MM.1S (cell line): ENCODE results near the gene PCYT1B.

Experiments
- DNase-seq: peaks from one replicate; pipeline ENCODE4 v3.0.0-alpha.2; 2015
- H2AFZ ChIP-seq: fragments of 300-600 bp; sonication (generic); 2 replicates; pipeline ENCODE4 v1.6.0; 2016; ENCODE audit warnings: antibody characterized with exemption, low read length
- H3F3A ChIP-seq: fragments of 300-600 bp; sonication (generic); 2 replicates; pipeline ENCODE4 v1.6.1; 2016; ENCODE audit warnings: mild to moderate bottlenecking, antibody characterized with exemption, low read length, moderate library complexity, mixed read lengths; ENCODE audit not compliant: insufficient read depth
- H3K27ac ChIP-seq: fragments of 300-600 bp; sonication (generic); 2 replicates; pipeline ENCODE4 v1.5.1; 2016; ENCODE audit warnings: mild to moderate bottlenecking, low read length
- H3K27me3 ChIP-seq: fragments of 300-600 bp; sonication (generic); replicated peaks from 2 replicates; pipeline ENCODE4 v1.6.0; 2016; ENCODE audit warnings: low read length; ENCODE audit not compliant: insufficient read depth
- H3K36me3 ChIP-seq: fragments of 300-600 bp; sonication (generic); replicated peaks from 2 replicates; pipeline ENCODE4 v1.6.1; 2016; ENCODE audit warnings: mild to moderate bottlenecking, low read length, mixed read lengths; ENCODE audit not compliant: insufficient read depth
- H3K4me1 ChIP-seq: fragments of 300-600 bp; sonication (generic); 2 replicates; pipeline ENCODE4 v1.6.1; 2016; ENCODE audit warnings: low read length, mixed read lengths
- H3K4me2 ChIP-seq: fragments of 300-600 bp; sonication (generic); 2 replicates; pipeline ENCODE4 v1.6.0; 2016; ENCODE audit warnings: low read depth, low read length
- H3K4me3 ChIP-seq: fragments of 300-600 bp; sonication (generic); 2 replicates; pipeline ENCODE4 v1.5.1; 2016; ENCODE audit warnings: low read length, mixed read lengths
- H3K79me2 ChIP-seq: fragments of 300-600 bp; sonication (generic); 2 replicates; pipeline ENCODE4 v1.6.1; 2016; ENCODE audit warnings: mixed run types, low read length, mixed read lengths
- H3K9ac ChIP-seq: fragments of 300-600 bp; sonication (generic); 2 replicates; pipeline ENCODE4 v1.6.1; 2016; ENCODE audit warnings: low read length, mixed read lengths
- H3K9me2 ChIP-seq: fragments of 300-600 bp; sonication (generic); replicated peaks from 2 replicates; pipeline ENCODE4 v1.6.1; 2016; ENCODE audit warnings: mild to moderate bottlenecking, low read length, mixed read lengths; ENCODE audit not compliant: insufficient read depth
- H3K9me3 ChIP-seq: fragments of 300-600 bp; sonication (generic); replicated peaks from 2 replicates; pipeline ENCODE4 v1.6.1; 2016; ENCODE audit warnings: mild to moderate bottlenecking, low read length, mixed read lengths; ENCODE audit not compliant: insufficient read depth
- H4K20me1 ChIP-seq: fragments of 300-600 bp; sonication (generic); 2 replicates; pipeline ENCODE4 v1.6.1; 2016; ENCODE audit warnings: mild to moderate bottlenecking, low read length, moderate library complexity, mixed read lengths; ENCODE audit not compliant: insufficient read depth
- EZH2 ChIP-seq: fragments of 300-600 bp; sonication (generic); optimal IDR thresholded peaks from 2 replicates; pipeline ENCODE3; 2017; ENCODE audit warnings: low read depth, mild to moderate bottlenecking, antibody characterized with exemption, low read length, mixed read lengths
- EZH2phosphoT487 ChIP-seq: fragments of 300-600 bp; sonication (generic); IDR thresholded peaks from 2 replicates; pipeline ENCODE4 v1.6.1; 2018; ENCODE audit warnings: antibody characterized with exemption, low read length
- TF ChIP-seq, protein P1 (sequence below): fragments of 300-600 bp; sonication (generic); IDR thresholded peaks from 2 replicates; pipeline ENCODE4 v1.5.1; 2016; ENCODE audit warnings: antibody characterized with exemption, low read length, mixed read lengths

Gene PCYT1B

DNA sequence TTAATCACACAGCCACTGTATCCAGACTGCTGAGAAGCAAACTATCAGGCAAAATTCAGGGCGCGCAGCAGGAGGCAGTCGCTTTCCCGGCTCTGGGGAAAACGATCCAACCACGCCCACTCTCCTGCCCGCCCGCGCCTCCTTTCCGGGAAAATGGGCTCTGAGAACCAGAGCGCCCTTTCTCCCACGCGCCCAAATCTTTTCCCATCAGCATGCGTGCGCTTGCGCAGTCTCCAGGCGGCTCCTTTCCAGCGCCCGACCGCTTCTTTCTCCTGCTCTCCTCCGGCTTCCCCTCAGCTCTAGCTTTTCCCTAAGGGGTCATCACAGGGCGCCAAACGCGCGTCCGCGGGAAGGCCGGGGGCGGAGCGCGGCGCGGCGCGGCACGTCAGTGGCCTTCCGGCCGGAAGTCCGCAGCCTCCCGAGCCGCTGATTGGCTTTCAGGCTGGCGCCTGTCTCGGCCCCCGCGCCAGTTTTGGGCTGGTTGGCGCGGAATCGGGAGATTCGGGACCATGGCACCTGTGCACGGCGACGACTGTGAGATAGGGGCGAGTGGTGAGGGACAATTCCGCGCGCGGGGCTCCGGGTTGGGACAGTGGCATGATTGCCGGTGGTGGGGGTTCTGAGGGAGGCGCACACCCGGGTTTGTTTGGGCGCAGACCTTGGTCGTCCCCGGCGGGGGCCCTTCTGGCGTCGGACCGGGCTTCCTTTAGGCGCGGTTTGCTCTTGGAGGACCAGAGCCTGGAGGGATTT lies 46.5 kb upstream of the PCYT1B start, which contains the start of gene POLA1:
Gene POLA1 (plus strand): TSS at position 466 of the 750 bp plus-strand sequence. CDS start 44 bp downstream, at position 510.
- Histone ChIP-seq H2AFZ (peak within 1 kb of the TSS; percentile 48; the same call in 1 of the 2 replicates), H3K4me2 (peak within 1 kb of the TSS; percentile 77), H4K20me1 (no peaks in the 10 kb centered on the region), H3K9me2 (no peaks in the 10 kb centered on the region), H3K27me3 (no peaks in the 10 kb centered on the region), H3K9me3 (no peaks in the 10 kb centered on the region), H3F3A (peaks cover 14% of the 10 kb centered on the region), H3K36me3 (no peaks in the 10 kb centered on the region), H3K4me1 (peaks cover 17% of the 10 kb centered on the region), H3K79me2 (peaks cover 49% of the 10 kb centered on the region), H3K4me3 (peak within 1 kb of the TSS; percentile 84), H3K9ac (peak within 1 kb of the TSS; percentile 91), H3K27ac (peak within 1 kb of the TSS; percentile 68; the same call in 1 of the 2 replicates)
- peak; percentile 88 for DNase-seq
- no peak for TF ChIP-seq EZH2
- TF ChIP-seq, protein P1, sequence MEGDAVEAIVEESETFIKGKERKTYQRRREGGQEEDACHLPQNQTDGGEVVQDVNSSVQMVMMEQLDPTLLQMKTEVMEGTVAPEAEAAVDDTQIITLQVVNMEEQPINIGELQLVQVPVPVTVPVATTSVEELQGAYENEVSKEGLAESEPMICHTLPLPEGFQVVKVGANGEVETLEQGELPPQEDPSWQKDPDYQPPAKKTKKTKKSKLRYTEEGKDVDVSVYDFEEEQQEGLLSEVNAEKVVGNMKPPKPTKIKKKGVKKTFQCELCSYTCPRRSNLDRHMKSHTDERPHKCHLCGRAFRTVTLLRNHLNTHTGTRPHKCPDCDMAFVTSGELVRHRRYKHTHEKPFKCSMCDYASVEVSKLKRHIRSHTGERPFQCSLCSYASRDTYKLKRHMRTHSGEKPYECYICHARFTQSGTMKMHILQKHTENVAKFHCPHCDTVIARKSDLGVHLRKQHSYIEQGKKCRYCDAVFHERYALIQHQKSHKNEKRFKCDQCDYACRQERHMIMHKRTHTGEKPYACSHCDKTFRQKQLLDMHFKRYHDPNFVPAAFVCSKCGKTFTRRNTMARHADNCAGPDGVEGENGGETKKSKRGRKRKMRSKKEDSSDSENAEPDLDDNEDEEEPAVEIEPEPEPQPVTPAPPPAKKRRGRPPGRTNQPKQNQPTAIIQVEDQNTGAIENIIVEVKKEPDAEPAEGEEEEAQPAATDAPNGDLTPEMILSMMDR, result 0 out of 2 replicates have a peak, but pooled peaks have one; percentile 4

- Histone ChIP-seq H3K27me3 (no peaks in the 10 kb centered on the region), H3K4me1 (peaks cover 15% of the 10 kb centered on the region), H3K27ac (no peak overlapping the region), H4K20me1 (no peaks in the 10 kb centered on the region), H3K4me3 (no peak overlapping the region), H3F3A (peaks cover 14% of the 10 kb centered on the region), H2AFZ (no peak overlapping the region), H3K4me2 (no peak overlapping the region), H3K9me3 (no peaks in the 10 kb centered on the region), H3K9ac (no peak overlapping the region), H3K9me2 (no peaks in the 10 kb centered on the region), H3K36me3 (no peaks in the 10 kb centered on the region), H3K79me2 (peaks cover 36% of the 10 kb centered on the region)
- TF ChIP-seq EZH2phosphoT487 (no peak), EZH2 (no peak)
- TF ChIP-seq, protein P1, result no peak
- DNase-seq, result no peak
These were observed 45.2 kb upstream of the PCYT1B start for GRCh38 chrX:24692305-24692704.

DNA sequence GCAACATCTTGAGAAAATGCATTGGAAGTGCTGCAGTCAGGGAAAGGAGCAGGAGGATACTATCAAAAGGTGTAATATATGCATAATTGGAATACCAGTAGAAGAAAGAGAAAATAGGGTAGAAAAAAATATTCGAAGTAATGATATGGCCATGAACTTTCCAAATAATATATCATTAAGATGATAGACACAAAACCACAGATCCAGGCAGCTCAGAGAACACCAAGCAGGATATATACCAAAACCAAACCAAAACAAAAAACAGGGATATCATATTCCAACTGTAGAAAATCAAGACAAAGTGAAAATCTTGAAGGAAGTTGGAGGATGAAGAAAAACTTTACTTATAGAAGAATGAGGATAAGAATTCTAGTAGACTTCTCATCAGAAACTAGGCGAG lies 36.9 kb upstream of the PCYT1B start:
- no peak overlapping the region for H3K27ac ChIP-seq
- H2AFZ ChIP-seq, result no peak overlapping the region
- no peaks in the 10 kb centered on the region for H3K36me3 ChIP-seq
- no peaks in the 10 kb centered on the region for H3K79me2 ChIP-seq
- no peak for DNase-seq
- TF ChIP-seq, protein P1, result no peak
- TF ChIP-seq EZH2phosphoT487 (no peak), EZH2 (no peak)
- no peak overlapping the region for H3K4me2 ChIP-seq
- H3K9me2 ChIP-seq, result no peaks in the 10 kb centered on the region
- no peaks in the 10 kb centered on the region for H3K4me1 ChIP-seq
- no peaks in the 10 kb centered on the region for H3F3A ChIP-seq
- H3K9me3 ChIP-seq, result no peaks in the 10 kb centered on the region
- no peaks in the 10 kb centered on the region for H3K27me3 ChIP-seq
- H3K4me3 ChIP-seq, result no peak overlapping the region
- no peak overlapping the region for H3K9ac ChIP-seq
- H4K20me1 ChIP-seq, result no peaks in the 10 kb centered on the region
